ENCODE measurements around the gene OGDHL.

OGDHL gene

GRCh38 chr10:49761789-49762565 lies at the start of gene OGDHL:
OGDHL (minus strand) TSS chr10:49762323; CDS start chr10:49758592, 3,731 bp downstream.
- TF ChIP-seq, protein P1, sequence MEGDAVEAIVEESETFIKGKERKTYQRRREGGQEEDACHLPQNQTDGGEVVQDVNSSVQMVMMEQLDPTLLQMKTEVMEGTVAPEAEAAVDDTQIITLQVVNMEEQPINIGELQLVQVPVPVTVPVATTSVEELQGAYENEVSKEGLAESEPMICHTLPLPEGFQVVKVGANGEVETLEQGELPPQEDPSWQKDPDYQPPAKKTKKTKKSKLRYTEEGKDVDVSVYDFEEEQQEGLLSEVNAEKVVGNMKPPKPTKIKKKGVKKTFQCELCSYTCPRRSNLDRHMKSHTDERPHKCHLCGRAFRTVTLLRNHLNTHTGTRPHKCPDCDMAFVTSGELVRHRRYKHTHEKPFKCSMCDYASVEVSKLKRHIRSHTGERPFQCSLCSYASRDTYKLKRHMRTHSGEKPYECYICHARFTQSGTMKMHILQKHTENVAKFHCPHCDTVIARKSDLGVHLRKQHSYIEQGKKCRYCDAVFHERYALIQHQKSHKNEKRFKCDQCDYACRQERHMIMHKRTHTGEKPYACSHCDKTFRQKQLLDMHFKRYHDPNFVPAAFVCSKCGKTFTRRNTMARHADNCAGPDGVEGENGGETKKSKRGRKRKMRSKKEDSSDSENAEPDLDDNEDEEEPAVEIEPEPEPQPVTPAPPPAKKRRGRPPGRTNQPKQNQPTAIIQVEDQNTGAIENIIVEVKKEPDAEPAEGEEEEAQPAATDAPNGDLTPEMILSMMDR (IDR thresholded peaks at IDR 0.05; ENCODE audit: insufficient read depth, low read length, missing control alignments): no peak
- ChIA-PET POLR2A (no interaction called here), CTCF (no interaction called here)
- peak within 1 kb of the TSS; percentile 54 for H3K4me3 ChIP-seq (ENCODE audit: low read depth, low read length)
- no peak for DNase-seq (ENCODE audit: low read depth, low spot score)

DNA sequence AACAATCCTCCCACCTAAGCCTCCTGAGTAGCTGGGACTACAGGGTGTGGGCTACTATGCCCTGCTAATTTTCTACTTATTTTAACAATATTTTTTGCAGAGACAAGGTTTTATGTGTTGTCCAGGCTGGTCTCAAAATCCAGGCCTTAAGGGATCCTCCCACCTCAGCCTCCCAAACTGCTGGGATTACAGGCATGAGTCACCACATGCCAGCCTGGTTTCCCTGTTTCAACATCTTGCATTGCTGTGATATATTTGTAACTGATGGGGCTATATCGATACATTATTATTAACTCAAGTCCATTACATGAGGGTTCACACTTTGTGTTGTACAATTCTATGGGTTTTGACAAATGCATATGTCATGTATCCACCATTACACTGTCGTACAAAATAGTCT lies 41.9 kb upstream of the OGDHL start:
- DNase-seq (ENCODE audit: low read depth, low spot score): no peak
- ChIA-PET POLR2A (no interaction called here), CTCF (no interaction called here)
- H3K4me3 ChIP-seq (ENCODE audit: low read depth, low read length): no peak overlapping the region
- TF ChIP-seq, protein P1 (IDR thresholded peaks at IDR 0.05; ENCODE audit: insufficient read depth, low read length, missing control alignments): no peak

DNA sequence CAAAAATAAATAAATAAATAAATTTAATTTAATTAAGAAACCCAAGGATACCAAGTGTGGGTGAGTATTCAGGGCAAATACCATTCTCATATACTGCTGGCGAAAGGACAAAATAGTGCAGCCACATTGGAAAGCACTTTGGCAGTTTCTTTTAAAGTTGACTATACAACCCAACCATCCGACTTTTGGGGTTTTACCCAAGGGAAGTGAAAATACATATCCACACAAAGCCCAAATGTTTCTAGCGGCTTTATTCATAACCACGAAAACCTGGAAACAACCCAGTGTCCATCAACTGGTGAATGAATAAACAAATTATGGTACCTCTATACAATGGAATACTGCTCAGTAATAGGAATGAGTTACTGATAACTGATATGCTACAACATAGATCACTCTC lies 36.2 kb upstream of the OGDHL start:
- POLR2A ChIA-PET: no interaction called here
- CTCF ChIA-PET: no interaction called here
- DNase-seq (ENCODE audit: low read depth, low spot score): no peak
- no peak overlapping the region for H3K4me3 ChIP-seq (ENCODE audit: low read depth, low read length)
- TF ChIP-seq, protein P1 (IDR thresholded peaks at IDR 0.05; ENCODE audit: insufficient read depth, low read length, missing control alignments): no peak

GRCh38 chr10:49791100-49791499 lies 29.0 kb upstream of the OGDHL start:
- no peak for DNase-seq (ENCODE audit: low read depth, low spot score)
- POLR2A ChIA-PET: no interaction called here
- TF ChIP-seq, protein P1 (IDR thresholded peaks at IDR 0.05; ENCODE audit: insufficient read depth, low read length, missing control alignments): no peak
- H3K4me3 ChIP-seq (ENCODE audit: low read depth, low read length): no peak overlapping the region
- CTCF ChIA-PET: no interaction called here

DNA sequence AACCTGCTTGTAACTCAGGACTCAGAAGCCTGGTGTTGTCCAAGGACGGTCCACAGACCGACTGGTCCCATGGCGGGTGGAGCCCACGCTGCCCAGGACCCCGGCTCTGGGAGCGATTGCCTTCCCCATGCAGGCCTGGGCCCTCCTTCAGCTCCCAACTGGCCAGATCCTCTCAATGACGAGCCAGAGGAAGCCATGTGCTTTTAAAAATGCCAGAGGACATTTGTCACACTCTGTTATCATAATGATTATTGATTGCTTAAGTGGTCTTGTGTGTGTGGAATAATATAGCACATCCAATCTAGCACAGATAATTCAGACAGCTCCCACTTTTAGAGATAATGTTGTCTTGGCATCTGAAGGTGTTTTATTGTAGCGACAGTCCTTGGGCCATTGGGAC lies 22.6 kb upstream of the OGDHL start:
- CTCF ChIA-PET: no interaction called here
- H3K4me3 ChIP-seq (ENCODE audit: low read depth, low read length): no peak overlapping the region
- POLR2A ChIA-PET: no interaction called here
- DNase-seq (ENCODE audit: low read depth, low spot score): no peak
- TF ChIP-seq, protein P1 (IDR thresholded peaks at IDR 0.05; ENCODE audit: insufficient read depth, low read length, missing control alignments): no peak

GRCh38 chr10:49783645-49784044 lies 21.5 kb upstream of the OGDHL start:
- POLR2A ChIA-PET: no interaction called here
- DNase-seq (ENCODE audit: low read depth, low spot score): no peak
- CTCF ChIA-PET: no interaction called here
- H3K4me3 ChIP-seq (ENCODE audit: low read depth, low read length): no peak overlapping the region
- TF ChIP-seq, protein P1 (IDR thresholded peaks at IDR 0.05; ENCODE audit: insufficient read depth, low read length, missing control alignments): no peak

Measured in AG04449 (cell line).